Measurements from ENCODE around the gene AKAP3.

DNA sequence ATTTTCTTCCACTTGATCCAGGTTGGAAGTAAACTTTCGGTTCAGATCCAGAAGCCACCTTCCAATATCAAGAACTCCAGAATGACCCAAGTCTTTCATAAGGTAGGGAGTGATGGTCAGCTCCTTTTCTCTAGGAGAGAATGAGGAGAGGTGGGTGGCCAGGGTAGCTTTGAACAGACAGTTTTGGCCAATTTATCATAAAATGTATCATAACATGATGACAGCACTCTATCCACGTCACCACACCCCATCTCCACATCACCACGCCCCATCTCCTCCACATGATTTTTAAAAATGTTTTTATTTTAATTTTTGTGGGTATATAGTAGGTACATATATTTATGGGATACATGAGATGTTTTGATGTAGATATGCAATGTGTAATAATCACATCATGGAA, 59.9 kb downstream of the AKAP3 start:
- TF ChIP-seq ZNF274 (IDR thresholded peaks at IDR 0.05; ENCODE audit: low read depth, low read length) (no peak), YY1 (IDR thresholded peaks at IDR 0.05; ENCODE audit: insufficient read depth, insufficient read length) (no peak), SUZ12 (IDR thresholded peaks at IDR 0.05; ENCODE audit: extremely low read depth, insufficient read depth, insufficient read length) (no peak)
